ENCODE data around the gene RHPN2. TPM values are rescaled to one million over a fixed set of nuclear protein-coding genes. Genes with fewer than 3 reads are reported as not detected.

RHPN2 gene
- total RNA-seq, 2 experiments from 2014 or later, result 4.9 to 5.3 TPM

- ATAC-seq, result no peak
- Mint-ChIP-seq H3K4me3 (no peak overlapping the region), H3K36me3 (ENCODE audit: low read depth) (peaks cover 43% of the 10 kb centered on the region), H3K9me3 (no peaks in the 10 kb centered on the region), H3K4me1 (ENCODE audit: low read depth) (no peaks in the 10 kb centered on the region), H3K27me3 (no peaks in the 10 kb centered on the region), H3K27ac (no peak overlapping the region)
- CTCF ChIA-PET, result interaction anchor here (1.2 kb wide), 1 partner anchor 9 kb away, joined by 3 read pairs; no protein-coding TSS in a partner anchor
- no peak for DNase-seq
- POLR2A ChIA-PET, result no interaction called here
- intact Hi-C loops (cut with micrococcal nuclease), result no loop called here
- no peak for TF ChIP-seq CTCF (IDR thresholded peaks at IDR 0.05)
Measured at GRCh38 chr19:33094436-33095067, 29.9 kb upstream of the RHPN2 start.

- no peak for TF ChIP-seq CTCF (IDR thresholded peaks at IDR 0.05)
- POLR2A ChIA-PET, result no interaction called here
- CTCF ChIA-PET, result no interaction called here
- H3K4me1 Mint-ChIP-seq (ENCODE audit: low read depth), result no peaks in the 10 kb centered on the region
- H3K4me3 Mint-ChIP-seq, result no peak overlapping the region
- no peaks in the 10 kb centered on the region for H3K27me3 Mint-ChIP-seq
- intact Hi-C loops (cut with micrococcal nuclease), result no loop called here
- DNase-seq, result no peak
- no peaks in the 10 kb centered on the region for H3K9me3 Mint-ChIP-seq
- no peak overlapping the region for H3K27ac Mint-ChIP-seq
- H3K36me3 Mint-ChIP-seq (ENCODE audit: low read depth), result peaks cover 43% of the 10 kb centered on the region
- no peak for ATAC-seq
Measured at GRCh38 chr19:33093420-33094210, 28.9 kb upstream of the RHPN2 start.

GRCh38 chr19:33090179-33090578 is 25.5 kb upstream of the RHPN2 start:
- H3K36me3 Mint-ChIP-seq (ENCODE audit: low read depth), result peaks cover 25% of the 10 kb centered on the region
- ChIA-PET POLR2A (interaction anchor here (1.3 kb wide), 1 partner anchor 9 kb away, joined by 3 read pairs; the partner anchor contains the start of gene GPATCH1), CTCF (interaction anchor here (2.1 kb wide), 1 partner anchor 114 kb away, joined by 7 read pairs; no protein-coding TSS in a partner anchor)
- H3K27ac Mint-ChIP-seq, result no peak overlapping the region
- no peak overlapping the region for H3K4me3 Mint-ChIP-seq
- intact Hi-C loops (cut with micrococcal nuclease), result no loop called here
- no peak for TF ChIP-seq CTCF (IDR thresholded peaks at IDR 0.05)
- ATAC-seq, result no peak
- no peaks in the 10 kb centered on the region for H3K27me3 Mint-ChIP-seq
- no peaks in the 10 kb centered on the region for H3K4me1 Mint-ChIP-seq (ENCODE audit: low read depth)
- H3K9me3 Mint-ChIP-seq, result no peaks in the 10 kb centered on the region
- DNase-seq, result no peak

GRCh38 chr19:33089010-33089409 is 24.3 kb upstream of the RHPN2 start:
- intact Hi-C loops (cut with micrococcal nuclease), result no loop called here
- ATAC-seq, result no peak

More at GRCh38 chr19:33089010-33089409, 24.3 kb upstream of the RHPN2 start:
- no peaks in the 10 kb centered on the region for H3K4me1 Mint-ChIP-seq (ENCODE audit: low read depth)
- no peak overlapping the region for H3K4me3 Mint-ChIP-seq
- ChIA-PET POLR2A (interaction anchor here (1.3 kb wide), 1 partner anchor 8 kb away, joined by 3 read pairs; the partner anchor contains the start of gene GPATCH1), CTCF (no interaction called here)
- no peak for TF ChIP-seq CTCF (IDR thresholded peaks at IDR 0.05)
- no peaks in the 10 kb centered on the region for H3K27me3 Mint-ChIP-seq
- H3K27ac Mint-ChIP-seq, result no peak overlapping the region
- no peaks in the 10 kb centered on the region for H3K9me3 Mint-ChIP-seq
- no peak for DNase-seq
- peaks cover 20% of the 10 kb centered on the region for H3K36me3 Mint-ChIP-seq (ENCODE audit: low read depth)
